Stimulated activated naive B cell treated with anti-CD40 and anti-IgM and Interleukin-4, amounts not matched to agents 10 μg/mL and 1 μg/mL and 100 μg/mL, for 72 hours (primary cell): Measurements from ENCODE around the gene DISC1.
"Not testable (repeated sequence)": the region's sequence is repeated elsewhere in the genome, so short reads cannot be mapped to it uniquely, and the experiment has no call there.

Experiments
- ATAC-seq, 2 donors: fragments of 150-1000 bp; cut with Tn5 transposase; replicated peaks; 2 replicates each; pipeline ENCODE4 v1.10.0; 2021; ENCODE audit warnings: moderate library complexity in 1 of 2
- DNase-seq: peaks from one replicate; pipeline ENCODE4 v3.0.0; 2021
- H3K27ac Mint-ChIP-seq: one replicate; pipeline ENCODE4 v1.8.0; 2022; ENCODE audit warnings: mild to moderate bottlenecking, mixed read lengths
- H3K27me3 Mint-ChIP-seq, 2 donors: one replicate each; pipeline ENCODE4 v1.8.0; 2022; ENCODE audit warnings: mixed read lengths in 2 of 2
- H3K36me3 Mint-ChIP-seq, 2 donors: one replicate each; pipeline ENCODE4 v1.8.0; 2022; ENCODE audit warnings: mixed read lengths in 2 of 2, mild to moderate bottlenecking in 1 of 2
- H3K4me1 Mint-ChIP-seq, 2 donors: one replicate each; pipeline ENCODE4 v1.8.0; 2022; ENCODE audit warnings: mixed read lengths in 2 of 2, mild to moderate bottlenecking in 1 of 2
- H3K4me3 Mint-ChIP-seq, 2 donors: one replicate each; pipeline ENCODE4 v1.8.0; 2022; ENCODE audit warnings: mild to moderate bottlenecking in 2 of 2, mixed read lengths in 2 of 2, moderate library complexity in 1 of 2
- H3K9me3 Mint-ChIP-seq, 2 donors: one replicate each; pipeline ENCODE4 v1.8.0; 2022; ENCODE audit warnings: mixed read lengths in 2 of 2, mild to moderate bottlenecking in 1 of 2

The DISC1 gene

GRCh38 chr1:231893400-231894102 is 267.0 kb downstream of the DISC1 start:
- H3K4me1 Mint-ChIP-seq: no peaks in the 10 kb centered on the region
- no peak for DNase-seq
- no peak overlapping the region for H3K27ac Mint-ChIP-seq
- H3K9me3 Mint-ChIP-seq: peaks cover 0 to 3% of the 10 kb centered on the region in 2 donors
- no peak overlapping the region for H3K4me3 Mint-ChIP-seq
- no peak for ATAC-seq
- no peaks in the 10 kb centered on the region for H3K36me3 Mint-ChIP-seq
- H3K27me3 Mint-ChIP-seq: no peaks in the 10 kb centered on the region

DNA sequence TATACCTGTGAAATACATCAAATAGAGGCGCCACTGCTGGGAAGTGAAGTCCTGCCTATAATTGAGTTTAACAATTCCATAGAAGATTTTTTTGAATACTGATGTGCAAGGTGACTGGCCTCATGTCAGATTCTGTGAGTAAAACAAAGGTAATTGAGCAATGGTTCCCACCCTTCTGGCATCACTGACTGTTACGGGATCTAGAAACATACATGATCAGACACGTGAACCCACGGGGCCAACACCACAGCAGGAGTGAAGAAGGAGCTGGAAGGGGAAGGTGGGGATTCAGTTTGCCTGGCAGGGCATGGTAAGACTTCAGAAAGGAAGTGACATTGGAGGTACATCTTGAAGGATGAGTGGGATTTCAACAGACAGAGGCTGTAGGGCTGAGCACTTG is 270.2 kb downstream of the DISC1 start:
- H3K27me3 Mint-ChIP-seq: no peaks in the 10 kb centered on the region
- H3K4me3 Mint-ChIP-seq: no peak overlapping the region
- ATAC-seq (no peak), DNase-seq (no peak)
- no peak overlapping the region for H3K27ac Mint-ChIP-seq
- no peaks in the 10 kb centered on the region for H3K4me1 Mint-ChIP-seq
- no peaks in the 10 kb centered on the region for H3K36me3 Mint-ChIP-seq
- H3K9me3 Mint-ChIP-seq: peaks cover 0 to 3% of the 10 kb centered on the region in 2 donors

GRCh38 chr1:231899046-231899445 is 272.5 kb downstream of the DISC1 start:
- ATAC-seq (no peak), DNase-seq (no peak)
- H3K9me3 Mint-ChIP-seq: no peaks in the 10 kb centered on the region
- H3K4me1 Mint-ChIP-seq: no peaks in the 10 kb centered on the region
- no peaks in the 10 kb centered on the region for H3K27me3 Mint-ChIP-seq
- H3K4me3 Mint-ChIP-seq: no peak overlapping the region
- no peak overlapping the region for H3K27ac Mint-ChIP-seq
- no peaks in the 10 kb centered on the region for H3K36me3 Mint-ChIP-seq

- no peak for ATAC-seq
- H3K36me3 Mint-ChIP-seq: no peaks in the 10 kb centered on the region
Observed at GRCh38 chr1:231899713-231900435, 273.3 kb downstream of the DISC1 start.

DNA sequence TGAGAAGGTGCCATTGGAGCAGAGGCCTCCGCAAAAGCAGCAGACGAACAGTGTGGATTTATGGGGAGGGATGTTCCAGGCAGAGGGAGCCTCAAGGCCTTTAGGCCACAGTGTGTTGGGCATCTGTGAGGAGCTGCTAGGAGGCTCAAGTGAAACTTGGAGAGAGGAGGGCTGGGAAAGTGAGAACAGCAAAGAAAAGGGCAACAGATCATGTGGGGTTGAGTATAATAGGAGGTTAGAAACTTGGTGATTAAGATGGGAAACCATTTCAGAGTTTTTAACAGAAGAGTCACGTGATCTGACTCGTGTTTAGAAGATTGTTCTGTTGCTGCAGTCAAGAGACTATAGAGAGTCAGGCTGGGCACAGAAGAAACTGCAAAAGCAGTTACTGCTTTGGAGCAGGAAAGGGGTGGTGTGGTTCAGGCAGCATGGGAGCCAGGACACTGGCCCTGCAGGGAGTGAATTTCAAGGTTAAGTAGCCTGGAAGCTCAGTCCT is 277.0 kb downstream of the DISC1 start:
- Mint-ChIP-seq H3K36me3 (no peaks in the 10 kb centered on the region), H3K9me3 (peaks cover 0 to 4% of the 10 kb centered on the region in 2 donors), H3K4me1 (peaks cover 0 to 2% of the 10 kb centered on the region in 2 donors), H3K4me3 (no peak overlapping the region), H3K27me3 (no peaks in the 10 kb centered on the region), H3K27ac (no peak overlapping the region)
- DNase-seq (no peak), ATAC-seq (no peak)

More at GRCh38 chr1:231899713-231900435, 273.3 kb downstream of the DISC1 start:
- H3K9me3 Mint-ChIP-seq: peaks cover 0 to 2% of the 10 kb centered on the region in 2 donors
- no peak overlapping the region for H3K4me3 Mint-ChIP-seq
- no peaks in the 10 kb centered on the region for H3K27me3 Mint-ChIP-seq
- no peak for DNase-seq
- H3K27ac Mint-ChIP-seq: no peak overlapping the region
- no peaks in the 10 kb centered on the region for H3K4me1 Mint-ChIP-seq

DNA sequence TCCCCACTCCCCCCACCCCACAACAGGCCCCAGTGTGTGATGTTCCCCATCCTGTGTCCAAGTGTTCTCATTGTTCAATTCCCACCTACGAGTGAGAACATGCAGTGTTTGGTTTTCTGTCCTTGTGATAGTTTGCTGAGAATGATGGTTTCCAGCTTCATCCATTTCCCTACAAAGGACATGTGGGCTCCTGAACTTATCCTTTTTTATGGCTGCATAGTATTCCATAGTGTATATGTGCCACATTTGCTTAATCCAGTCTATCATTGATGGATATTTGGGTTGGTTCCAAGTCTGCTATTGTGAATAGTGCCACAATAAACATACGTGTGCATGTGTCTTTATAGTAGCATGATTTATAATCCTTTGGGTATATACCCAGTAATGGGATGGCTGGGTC is 280.7 kb downstream of the DISC1 start:
- H3K27me3 Mint-ChIP-seq, ATAC-seq, H3K9me3 Mint-ChIP-seq, H3K27ac Mint-ChIP-seq, DNase-seq, H3K4me1 Mint-ChIP-seq, H3K4me3 Mint-ChIP-seq, H3K36me3 Mint-ChIP-seq: not testable (repeated sequence)

DNA sequence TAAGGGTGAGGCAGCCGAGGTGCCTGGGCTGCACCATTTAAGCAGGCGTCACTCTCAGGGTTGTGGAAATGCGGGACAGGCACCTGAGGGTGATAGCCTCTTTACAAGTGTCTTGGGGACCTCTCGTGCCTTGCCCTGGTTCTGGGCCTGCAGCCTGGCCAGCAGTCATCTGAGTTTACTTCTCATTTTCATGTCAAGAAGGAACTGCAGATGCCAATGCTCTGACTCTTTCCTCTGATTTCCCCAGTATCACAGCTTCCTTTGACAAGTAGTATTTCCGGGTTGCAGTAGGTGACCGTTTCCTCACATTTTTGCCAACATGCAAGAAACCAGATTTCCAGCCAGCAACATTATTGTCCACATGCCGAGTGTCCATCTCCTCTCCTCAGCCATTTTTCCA is 286.9 kb downstream of the DISC1 start:
- Mint-ChIP-seq H3K27me3 (no peaks in the 10 kb centered on the region), H3K36me3 (peaks cover 0 to 3% of the 10 kb centered on the region in 2 donors), H3K9me3 (peaks cover 2 to 5% of the 10 kb centered on the region in 2 donors), H3K4me3 (no peak overlapping the region), H3K4me1 (peaks cover 24 to 36% of the 10 kb centered on the region in 2 donors), H3K27ac (no peak overlapping the region)
- DNase-seq (no peak), ATAC-seq (no peak)

- no peaks in the 10 kb centered on the region for H3K36me3 Mint-ChIP-seq
- no peaks in the 10 kb centered on the region for H3K9me3 Mint-ChIP-seq
- DNase-seq (no peak), ATAC-seq (peak in 1 of 2 donors; percentile 25)
- peaks cover 36 to 45% of the 10 kb centered on the region in 2 donors for H3K4me1 Mint-ChIP-seq
- no peak overlapping the region for H3K27ac Mint-ChIP-seq
- H3K4me3 Mint-ChIP-seq: peak overlapping the region in 1 of 2 donors; percentile 53
- no peaks in the 10 kb centered on the region for H3K27me3 Mint-ChIP-seq
Observed at GRCh38 chr1:231918239-231919015, 291.8 kb downstream of the DISC1 start.

DNA sequence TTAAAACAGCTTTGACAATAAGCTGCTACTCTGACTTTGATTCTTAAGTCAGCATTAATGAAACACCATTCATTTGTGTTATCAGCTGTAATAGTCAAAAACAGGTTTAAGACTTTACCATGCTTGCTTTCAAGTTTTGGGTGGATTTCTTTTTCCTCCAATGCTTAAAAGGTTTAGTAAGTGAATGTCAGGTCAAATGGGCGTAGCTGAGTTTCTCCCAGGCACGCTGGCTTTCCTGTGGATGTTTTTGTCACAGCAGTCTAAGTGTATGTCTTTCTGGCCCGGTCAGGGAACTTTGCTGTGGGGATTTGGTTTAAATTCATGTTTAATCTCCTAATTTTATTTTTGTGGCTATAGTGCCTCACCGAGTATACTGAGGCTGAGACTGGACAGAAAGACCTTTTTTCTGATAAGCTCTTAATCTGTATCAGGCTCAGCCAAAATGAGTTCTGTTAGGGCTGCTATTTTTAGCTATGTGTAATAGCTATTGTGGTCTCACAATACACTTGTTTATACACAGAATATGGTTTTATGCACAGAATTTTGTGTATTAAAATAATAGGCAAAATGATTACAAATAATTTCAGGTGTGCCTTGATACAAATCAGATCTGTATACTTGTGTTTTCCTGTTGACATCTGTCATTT is 292.8 kb downstream of the DISC1 start:
- Mint-ChIP-seq H3K27me3 (no peaks in the 10 kb centered on the region), H3K36me3 (no peaks in the 10 kb centered on the region), H3K27ac (no peak overlapping the region), H3K9me3 (no peaks in the 10 kb centered on the region), H3K4me3 (no peak overlapping the region), H3K4me1 (peaks cover 35 to 45% of the 10 kb centered on the region in 2 donors)
- no peak for ATAC-seq
- DNase-seq: no peak

- ATAC-seq: peak; percentile 46 to 83
- no peaks in the 10 kb centered on the region for H3K9me3 Mint-ChIP-seq
- peak; percentile 26 for DNase-seq
- H3K4me1 Mint-ChIP-seq: peaks cover 31 to 39% of the 10 kb centered on the region in 2 donors
- H3K36me3 Mint-ChIP-seq: no peaks in the 10 kb centered on the region
- H3K4me3 Mint-ChIP-seq: no peak overlapping the region
- no peaks in the 10 kb centered on the region for H3K27me3 Mint-ChIP-seq
- H3K27ac Mint-ChIP-seq: no peak overlapping the region
Observed at GRCh38 chr1:231919886-231920285, 293.3 kb downstream of the DISC1 start.

DNA sequence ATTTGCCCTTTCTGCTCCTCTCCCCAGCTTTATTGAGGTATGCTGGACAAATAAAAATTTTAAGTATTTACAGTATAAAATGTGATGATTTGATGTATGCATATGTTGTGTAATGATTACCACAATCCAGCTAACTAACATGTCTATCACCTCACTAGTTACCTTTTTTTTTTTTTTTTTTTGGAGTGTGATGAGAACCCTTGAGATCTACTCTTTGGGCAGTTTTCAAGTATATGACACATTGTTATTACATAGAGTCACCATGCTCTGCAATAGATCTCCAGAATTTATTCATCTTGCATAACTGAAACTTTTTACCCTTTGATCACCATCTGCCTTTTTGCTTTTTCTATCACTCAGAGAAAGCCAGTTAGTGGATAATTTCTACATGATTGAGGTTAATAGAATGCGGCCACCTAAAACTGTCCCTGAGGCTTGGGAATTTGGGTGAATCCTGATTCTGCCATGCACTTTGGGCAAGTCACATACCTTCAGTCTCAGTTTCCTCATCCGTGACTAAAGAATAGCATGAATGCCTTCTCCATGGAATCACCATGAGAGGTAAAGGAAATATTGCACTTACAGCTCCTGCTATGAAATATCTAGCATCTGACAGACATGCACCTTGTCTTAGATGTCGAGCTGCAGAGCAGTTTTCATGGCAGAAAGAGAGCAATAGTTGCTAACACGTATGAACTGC is 295.2 kb downstream of the DISC1 start:
- Mint-ChIP-seq H3K4me3 (no peak overlapping the region), H3K27me3 (no peaks in the 10 kb centered on the region), H3K4me1 (peaks cover 25 to 38% of the 10 kb centered on the region in 2 donors), H3K9me3 (no peaks in the 10 kb centered on the region), H3K27ac (no peak overlapping the region), H3K36me3 (no peaks in the 10 kb centered on the region)
- no peak for DNase-seq
- ATAC-seq: no peak

DNA sequence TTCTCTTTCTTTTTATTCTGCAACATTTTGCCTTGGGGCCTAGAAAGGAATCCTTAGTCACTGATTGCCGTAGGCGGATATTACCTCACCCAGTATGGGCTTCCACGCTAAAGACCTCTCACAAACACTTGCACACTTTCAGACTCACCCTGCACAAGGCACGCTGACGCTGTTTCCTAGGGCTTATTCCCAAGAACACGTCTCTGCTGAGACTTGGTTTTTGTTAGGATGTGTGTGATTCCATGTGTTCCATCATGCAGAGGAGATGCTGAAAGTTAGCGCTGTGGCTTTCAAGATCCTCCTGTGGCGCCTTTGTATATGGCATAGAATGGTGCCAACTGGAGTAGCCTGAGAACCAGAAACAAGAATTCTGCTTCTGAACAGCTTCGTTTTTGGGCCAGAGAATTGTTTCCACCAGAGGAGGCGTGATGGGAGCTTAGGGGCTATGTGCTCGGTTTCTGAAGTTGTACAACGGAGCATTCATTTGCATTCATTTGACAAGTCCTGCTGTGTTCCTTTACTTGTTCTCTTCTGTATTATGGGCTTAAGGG is 297.0 kb downstream of the DISC1 start:
- Mint-ChIP-seq H3K9me3 (no peaks in the 10 kb centered on the region), H3K4me3 (no peak overlapping the region), H3K27ac (no peak overlapping the region), H3K4me1 (peaks cover 17 to 25% of the 10 kb centered on the region in 2 donors), H3K36me3 (peaks cover 0 to 3% of the 10 kb centered on the region in 2 donors), H3K27me3 (no peaks in the 10 kb centered on the region)
- ATAC-seq: no peak
- DNase-seq: no peak

DNA sequence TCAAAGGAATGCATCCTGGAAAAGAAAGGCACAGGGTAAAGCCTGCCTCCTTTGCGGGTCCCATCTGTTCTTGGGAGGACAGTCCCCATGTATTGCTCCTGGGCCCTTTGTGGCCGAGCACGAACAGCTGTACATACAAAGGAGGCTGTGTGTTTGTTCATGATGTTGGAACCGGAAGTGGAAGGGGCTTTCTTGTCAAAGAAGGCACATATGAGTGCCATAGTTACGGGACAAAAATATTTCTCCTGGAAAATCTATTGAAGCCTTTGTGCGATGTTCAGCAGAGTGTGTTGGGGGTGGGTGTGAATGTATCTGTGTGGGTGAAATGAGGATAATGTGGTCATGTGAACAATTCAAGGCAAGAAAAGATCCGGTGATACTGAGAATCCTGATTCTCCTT is 297.6 kb downstream of the DISC1 start:
- peaks cover 11 to 19% of the 10 kb centered on the region in 2 donors for H3K4me1 Mint-ChIP-seq
- H3K9me3 Mint-ChIP-seq: no peaks in the 10 kb centered on the region
- ATAC-seq (no peak), DNase-seq (no peak)
- peaks cover 0 to 3% of the 10 kb centered on the region in 2 donors for H3K36me3 Mint-ChIP-seq
- H3K27ac Mint-ChIP-seq: no peak overlapping the region
- H3K4me3 Mint-ChIP-seq: no peak overlapping the region
- peaks cover 0 to 4% of the 10 kb centered on the region in 2 donors for H3K27me3 Mint-ChIP-seq
